ENCODE measurements around the gene KMT2B.
"Not testable (repeated sequence)": the region's sequence is repeated elsewhere in the genome, so short reads cannot be mapped to it uniquely, and the experiment has no call there.

KMT2B gene

GRCh38 chr19:35710784-35711723 is 6.7 kb upstream of the KMT2B start:
- DNase-seq = no peak

GRCh38 chr19:35712567-35713505 is 5.0 kb upstream of the KMT2B start:
- no peak for DNase-seq

- no peak for DNase-seq
These were observed 4.3 kb upstream of the KMT2B start for GRCh38 chr19:35713506-35713850.

GRCh38 chr19:35713904-35714495 is 3.8 kb upstream of the KMT2B start:
- no peak for DNase-seq

- no peak for DNase-seq
These were observed 3.0 kb upstream of the KMT2B start for GRCh38 chr19:35714601-35715354.

- DNase-seq = no peak
These were observed 2.4 kb upstream of the KMT2B start for GRCh38 chr19:35715355-35715809.

- peak in 1 of 2 experiments; percentile 29 for DNase-seq
These were observed 1.6 kb upstream of the KMT2B start for GRCh38 chr19:35715981-35716800.

GRCh38 chr19:35716801-35717664 is 770 bp upstream of the KMT2B start:
- peak; percentile 72 to 86 for DNase-seq

- DNase-seq = no peak
These were observed 690 bp downstream of the KMT2B start for GRCh38 chr19:35718345-35719041.

- no peak for DNase-seq
These were observed 1.8 kb downstream of the KMT2B start for GRCh38 chr19:35719402-35720162.

GRCh38 chr19:35720163-35720524 is 2.3 kb downstream of the KMT2B start:
- no peak for DNase-seq

GRCh38 chr19:35720648-35721047 is 2.8 kb downstream of the KMT2B start:
- DNase-seq = no peak

GRCh38 chr19:35721374-35721773 is 3.6 kb downstream of the KMT2B start:
- DNase-seq = no peak

- DNase-seq = no peak
These were observed 4.7 kb downstream of the KMT2B start for GRCh38 chr19:35722461-35722860.

- DNase-seq = no peak
These were observed 5.1 kb downstream of the KMT2B start for GRCh38 chr19:35722897-35723296.

- DNase-seq = no peak
These were observed 5.9 kb downstream of the KMT2B start for GRCh38 chr19:35723671-35724070.

- DNase-seq = not testable (repeated sequence)
These were observed 6.3 kb downstream of the KMT2B start for GRCh38 chr19:35724132-35724531.

GRCh38 chr19:35724560-35724959 is 6.8 kb downstream of the KMT2B start:
- DNase-seq = no peak

- DNase-seq = no peak
These were observed 7.5 kb downstream of the KMT2B start for GRCh38 chr19:35725216-35725861.

Data from SHP77 (cell line).